GM19023 (cell line): Measurements from ENCODE around the gene PIP4K2B.
A peak's percentile ranks its signal among the peaks of the same experiment; 100 is the strongest.
"Not testable (repeated sequence)": the region's sequence is repeated elsewhere in the genome, so short reads cannot be mapped to it uniquely, and the experiment has no call there.

Experiments
- ATAC-seq: cut with Tn5 transposase; IDR thresholded peaks from one replicate; pipeline ENCODE4 v1.9.1; 2021; ENCODE audit warnings: mild to moderate bottlenecking, moderate library complexity; ENCODE audit not compliant: unreplicated experiment

The PIP4K2B gene

DNA sequence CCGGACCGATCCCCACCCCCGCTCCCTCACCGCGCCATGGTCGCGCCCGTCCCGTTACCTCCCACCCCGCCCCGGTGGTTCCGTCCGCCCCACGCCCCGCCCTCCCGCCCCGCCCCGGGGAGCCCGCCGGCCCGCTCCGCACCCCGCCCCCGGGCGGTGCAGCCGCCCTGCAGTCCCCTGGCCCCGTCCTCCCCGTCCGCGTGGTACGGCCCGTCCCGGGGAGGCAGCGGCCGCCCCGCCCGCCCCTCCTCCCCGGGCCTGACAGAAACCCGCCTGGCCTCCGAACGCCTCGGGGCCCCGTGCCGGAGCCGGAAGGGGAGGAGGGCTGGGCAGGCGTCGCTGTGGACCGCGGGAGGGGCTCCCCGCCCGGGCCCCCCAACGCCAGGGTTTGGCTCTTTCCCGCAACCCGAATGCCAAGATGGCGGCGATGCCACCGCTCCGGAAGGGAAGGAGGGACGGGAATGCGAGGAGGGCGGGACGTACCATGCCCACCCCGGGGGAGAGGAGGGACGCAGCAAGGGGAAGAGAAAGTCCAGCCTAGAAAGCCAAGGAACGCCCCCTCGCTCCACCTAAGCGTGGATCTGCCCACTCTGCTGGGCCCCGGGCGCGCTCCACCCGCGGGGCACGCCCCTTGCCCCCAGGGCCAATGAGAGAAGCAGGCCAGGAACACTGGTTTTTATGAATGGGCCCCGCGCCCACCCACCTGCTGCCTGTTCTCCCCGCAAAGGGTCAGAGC is at the start of gene PIP4K2B:
PIP4K2B (minus strand) TSS at position 56 of the 736 bp plus-strand sequence. CDS start 132 bp downstream, outside the sequence.
- ATAC-seq = peak; percentile 84

DNA sequence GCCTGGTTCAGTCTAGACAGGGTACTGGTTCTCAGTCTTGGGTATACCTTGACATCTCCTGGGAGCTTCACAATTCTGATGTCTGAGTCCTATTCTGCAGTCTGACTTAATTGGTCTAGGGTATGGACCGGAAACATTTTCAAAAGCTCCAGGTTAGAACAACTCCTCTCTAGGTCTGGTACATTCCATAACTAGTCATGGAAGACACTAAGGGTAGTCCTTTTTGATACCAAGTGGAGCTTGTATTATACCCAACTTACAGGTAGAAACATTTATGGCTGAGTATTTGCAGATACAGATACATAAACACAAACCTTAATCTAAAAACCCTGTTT is 49.2 kb upstream of the PIP4K2B start:
- no peak for ATAC-seq

DNA sequence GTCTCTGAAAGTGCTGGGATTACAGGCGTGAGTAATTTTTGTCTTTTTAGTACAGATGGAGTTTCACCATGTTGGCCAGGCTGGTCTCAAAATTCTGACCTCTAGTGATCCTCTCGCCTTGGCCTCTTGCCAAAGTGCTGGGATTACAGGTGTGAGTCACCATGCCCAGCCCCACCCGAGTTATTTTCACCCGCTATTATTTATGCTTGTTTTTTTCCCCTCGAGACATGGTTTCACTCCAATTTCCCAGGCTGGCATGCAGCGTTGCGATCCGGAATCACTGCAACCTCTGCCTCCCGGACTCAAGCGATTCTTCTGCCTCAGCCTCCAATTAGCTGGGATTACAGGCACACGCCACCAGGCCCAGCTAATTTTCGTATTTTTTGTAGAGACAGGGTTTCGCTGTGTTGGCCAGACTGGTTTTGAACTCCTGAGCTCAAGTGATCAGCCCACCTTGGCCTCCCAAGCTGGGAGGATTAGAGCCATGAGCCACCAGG is 45.0 kb upstream of the PIP4K2B start:
- ATAC-seq = no peak

DNA sequence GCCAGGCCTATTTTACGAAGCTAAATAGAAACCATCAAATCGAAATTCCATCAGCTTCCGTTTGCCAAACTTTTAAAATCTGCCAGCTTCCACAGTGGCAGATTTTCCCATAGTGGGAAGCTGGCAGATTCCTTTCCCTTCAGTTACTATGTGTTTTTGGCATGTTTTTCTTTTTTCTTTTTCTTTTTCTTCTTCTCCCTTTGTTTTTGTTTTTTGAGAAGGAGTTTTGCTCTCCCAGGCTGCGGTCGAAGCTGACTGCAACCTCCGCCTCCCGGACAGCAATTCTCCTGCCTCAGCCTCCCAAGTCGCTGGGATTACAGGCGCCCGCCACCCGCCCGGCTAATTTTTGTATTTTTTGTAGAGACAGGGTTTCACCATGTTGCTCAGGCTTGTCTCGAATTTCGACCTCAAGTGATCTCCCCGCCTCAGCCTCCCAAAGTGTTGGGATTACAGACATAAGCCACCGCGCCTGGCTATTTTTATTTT is 26.4 kb upstream of the PIP4K2B start:
- ATAC-seq = no peak

DNA sequence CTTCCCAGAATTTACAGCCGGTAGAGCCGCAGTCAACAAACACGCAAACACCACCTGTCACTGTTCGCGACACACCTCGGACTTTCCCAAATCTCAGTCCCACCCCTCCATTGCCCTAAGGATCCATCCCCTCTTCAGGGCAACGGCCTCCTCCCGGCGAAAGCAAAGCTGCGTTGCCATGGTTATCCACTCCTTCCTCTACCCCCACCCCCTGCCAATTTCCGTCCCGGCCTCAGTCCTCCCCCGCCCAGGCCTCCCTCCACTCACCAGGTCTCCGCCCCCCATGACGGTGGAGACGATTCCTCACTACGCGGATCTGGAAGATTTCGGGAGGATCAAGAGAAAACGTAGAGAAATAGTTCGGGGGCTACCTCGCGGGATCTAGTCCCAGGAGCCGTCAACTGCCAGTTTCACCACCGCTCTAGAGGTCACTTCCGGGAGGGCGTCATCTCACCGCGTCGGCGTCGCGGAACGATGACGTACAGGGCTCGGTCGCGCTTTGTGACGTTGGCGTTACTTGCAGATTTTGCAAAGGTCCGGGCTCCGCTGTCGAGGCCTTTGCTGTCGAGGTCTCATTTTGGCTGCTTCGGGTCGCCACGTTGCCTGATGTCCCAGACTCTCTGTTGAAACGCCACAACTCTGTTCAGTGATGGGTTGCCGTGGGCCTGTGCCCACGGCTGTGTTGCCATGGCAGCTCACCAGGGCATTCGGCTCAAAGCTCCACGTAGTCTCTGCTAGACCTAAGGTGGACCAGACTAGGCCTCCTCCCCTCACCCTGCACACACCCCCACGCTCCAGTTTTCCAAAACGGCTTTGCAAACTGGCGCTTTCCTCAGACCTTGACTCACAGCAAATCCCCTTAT is 25.8 kb upstream of the PIP4K2B start, which contains the start of gene CWC25:
CWC25 (minus strand) TSS at position 423 of the 863 bp plus-strand sequence; CDS start at position 285, 138 bp downstream.
- peak; percentile 77 for ATAC-seq

DNA sequence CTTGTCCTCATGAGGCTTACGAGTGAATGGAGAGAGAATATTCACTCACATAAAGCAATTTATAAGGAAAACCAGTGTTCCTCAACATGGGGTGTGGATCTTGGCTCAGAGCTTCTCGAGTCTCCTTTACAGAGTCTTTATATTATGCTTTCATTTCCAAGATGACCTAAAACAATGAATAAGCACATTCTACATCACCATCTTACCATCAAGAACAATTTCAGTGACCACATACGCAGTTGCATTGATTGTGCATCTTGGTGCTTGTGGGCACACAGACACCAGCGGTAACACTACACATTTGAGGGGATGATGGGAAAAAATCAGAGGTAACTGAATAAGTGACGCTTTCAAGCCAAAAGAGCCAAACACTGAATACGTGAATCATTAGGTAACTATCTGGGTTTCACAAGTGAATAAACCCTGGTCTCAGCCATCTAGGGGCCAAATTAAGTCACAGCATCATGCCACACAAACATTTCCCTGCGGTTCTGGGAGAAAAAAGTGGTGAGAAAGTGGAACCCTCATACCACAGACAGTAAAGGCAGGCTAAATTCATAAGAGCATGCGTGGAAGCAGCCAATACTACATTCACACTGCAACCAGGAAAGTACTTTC is 16.3 kb upstream of the PIP4K2B start:
- ATAC-seq = no peak

DNA sequence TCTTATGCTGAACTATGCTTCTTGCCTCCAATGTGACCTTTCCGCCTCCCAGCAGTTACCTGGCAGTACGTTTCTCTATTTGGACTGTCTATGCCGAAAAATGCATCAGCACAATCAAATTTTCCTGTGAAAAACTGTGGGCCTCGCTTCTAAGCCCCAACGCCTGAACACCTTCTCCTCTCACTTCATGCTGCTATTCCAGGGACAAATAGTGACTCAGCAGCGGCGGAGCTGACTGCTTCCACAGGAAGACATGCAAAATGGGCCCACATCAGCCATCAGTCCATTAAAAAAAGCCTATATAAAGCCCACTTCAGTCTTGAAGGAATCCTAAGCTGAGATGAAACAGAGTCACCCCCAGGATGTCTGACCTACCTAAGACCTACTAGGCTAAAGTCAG is 10.5 kb upstream of the PIP4K2B start:
- no peak for ATAC-seq

DNA sequence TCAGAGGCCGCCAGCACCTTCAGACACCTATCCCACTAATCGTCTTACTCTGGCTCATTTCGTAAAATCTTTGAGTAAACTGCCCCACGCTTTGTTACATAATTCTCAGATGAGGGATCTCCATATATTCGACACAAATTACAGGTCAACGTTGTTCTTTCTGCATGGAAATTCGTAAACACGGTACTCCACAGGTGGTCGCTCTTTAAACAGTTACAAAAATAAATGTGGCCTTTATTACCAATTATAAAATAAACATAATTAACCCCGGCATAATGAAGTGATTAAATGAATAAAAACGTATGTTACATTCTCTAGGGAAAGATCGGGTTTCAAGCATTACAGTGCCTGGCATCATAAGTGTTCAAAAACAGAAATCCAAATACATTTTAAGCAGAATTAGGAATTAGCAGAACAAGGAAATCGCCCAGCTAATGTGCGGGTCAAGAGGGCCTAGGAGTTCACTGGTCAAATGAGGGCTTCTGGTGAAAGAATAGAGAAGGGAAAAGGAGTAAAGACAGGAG is 943 bp upstream of the PIP4K2B start:
- ATAC-seq = no peak

DNA sequence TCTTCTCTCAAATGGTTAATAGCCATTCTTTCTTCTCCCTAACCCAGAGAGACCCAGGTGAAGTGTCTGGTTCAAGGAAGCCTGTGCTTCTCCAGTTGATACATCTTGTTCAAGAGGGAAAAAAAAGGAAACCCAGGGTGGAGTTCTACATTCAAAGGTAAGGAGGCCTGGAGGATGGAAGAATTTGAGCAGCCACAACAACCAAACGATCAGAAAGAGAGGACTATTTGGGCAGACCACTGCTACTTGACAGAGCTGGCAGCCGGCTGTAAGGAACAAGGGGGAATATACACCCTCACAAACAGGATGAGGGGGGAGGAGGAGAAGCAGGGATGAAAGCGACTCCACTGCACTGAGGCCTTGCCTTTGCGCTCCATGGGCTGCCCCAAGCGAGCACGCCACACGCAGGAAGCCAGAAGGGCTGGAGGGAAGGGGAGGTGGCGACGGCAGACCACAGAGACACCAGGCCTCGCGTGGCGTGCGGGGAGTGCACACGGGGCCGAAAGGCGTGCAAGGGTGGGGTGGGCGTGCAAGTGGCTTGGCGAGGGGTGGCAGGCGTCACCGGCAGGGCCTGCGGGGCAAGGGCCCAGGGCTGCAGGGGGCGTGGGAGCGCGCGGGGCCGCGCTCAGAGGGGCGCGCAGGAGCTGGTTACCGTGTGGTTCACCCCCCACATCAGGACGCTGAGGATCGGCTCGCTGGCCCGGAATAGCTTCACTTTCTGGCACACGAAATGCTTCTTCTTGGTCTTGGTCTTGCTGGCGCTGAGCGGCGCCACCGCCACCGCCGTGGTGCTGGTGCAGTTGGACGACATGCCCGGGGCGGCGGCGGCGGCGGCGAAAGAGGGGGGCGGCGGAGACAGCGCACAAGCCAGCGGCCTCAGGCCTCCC is 499 bp downstream of the PIP4K2B start:
- peak; percentile 25 for ATAC-seq

DNA sequence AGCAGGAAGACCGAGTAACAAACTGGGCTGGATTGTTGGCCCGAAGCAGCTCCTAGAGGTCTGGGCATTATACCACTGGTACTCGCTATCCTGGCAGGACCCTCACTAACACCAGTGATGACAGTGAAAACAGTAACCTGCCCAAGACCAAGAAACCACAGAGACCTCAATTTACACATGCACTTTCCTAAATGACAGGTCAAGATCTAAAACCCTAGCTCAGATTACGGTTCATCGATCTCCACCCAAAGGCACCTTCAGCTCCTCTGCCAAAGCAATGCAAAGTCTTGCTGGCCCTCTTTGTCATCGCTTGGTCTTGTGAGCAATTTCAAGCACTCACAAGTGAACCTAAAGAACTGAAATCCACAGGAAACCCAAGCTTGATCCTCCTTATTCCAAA is 1.5 kb downstream of the PIP4K2B start:
- no peak for ATAC-seq

DNA sequence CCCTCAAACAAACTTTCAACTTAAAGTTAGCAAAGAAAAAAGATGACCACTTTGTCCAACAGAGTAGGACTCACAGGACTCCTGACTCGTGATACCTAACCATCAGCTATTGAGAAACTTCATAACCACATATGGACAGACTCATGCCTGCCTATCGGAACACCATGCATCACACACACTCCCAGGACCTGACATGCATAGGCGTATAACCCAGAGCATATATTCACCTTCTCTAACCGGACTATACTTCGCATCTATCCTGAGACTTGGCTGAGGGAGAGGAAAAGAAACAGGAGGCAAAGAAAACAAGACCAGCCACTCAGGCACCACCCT is 2.2 kb downstream of the PIP4K2B start:
- no peak for ATAC-seq

DNA sequence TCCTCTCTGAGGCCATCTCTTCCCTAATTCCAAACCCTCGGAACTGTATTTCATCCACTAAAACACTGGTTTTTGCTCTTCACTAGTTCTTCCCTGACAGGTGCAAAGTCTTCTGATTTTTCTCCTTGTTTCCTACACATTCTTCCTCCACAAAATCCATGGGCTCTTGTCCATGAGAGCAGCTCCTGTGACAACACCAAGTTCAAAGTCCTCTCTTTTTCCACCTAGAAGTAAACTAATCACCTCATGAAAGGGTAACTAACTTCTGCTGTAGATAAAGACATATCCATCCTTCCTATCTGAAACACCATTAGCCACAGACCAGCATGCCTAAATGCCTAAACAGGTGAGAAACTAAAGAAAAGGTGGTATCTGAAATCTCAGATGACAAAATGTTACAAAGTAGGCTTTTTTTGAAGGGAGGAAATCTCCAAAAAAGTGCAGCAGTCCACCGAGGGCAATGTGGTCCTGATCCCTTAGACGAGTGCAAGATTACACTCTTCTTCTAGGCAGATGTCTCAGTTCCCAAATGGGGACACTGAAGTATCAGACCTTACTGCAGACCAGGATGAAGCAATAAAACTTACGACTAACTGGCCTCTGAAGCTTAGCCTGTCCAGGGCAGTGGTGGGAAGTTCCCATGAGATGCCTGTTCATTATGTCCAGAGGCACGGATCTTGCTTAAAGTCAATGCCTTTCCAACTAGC is 2.8 kb downstream of the PIP4K2B start:
- no peak for ATAC-seq

DNA sequence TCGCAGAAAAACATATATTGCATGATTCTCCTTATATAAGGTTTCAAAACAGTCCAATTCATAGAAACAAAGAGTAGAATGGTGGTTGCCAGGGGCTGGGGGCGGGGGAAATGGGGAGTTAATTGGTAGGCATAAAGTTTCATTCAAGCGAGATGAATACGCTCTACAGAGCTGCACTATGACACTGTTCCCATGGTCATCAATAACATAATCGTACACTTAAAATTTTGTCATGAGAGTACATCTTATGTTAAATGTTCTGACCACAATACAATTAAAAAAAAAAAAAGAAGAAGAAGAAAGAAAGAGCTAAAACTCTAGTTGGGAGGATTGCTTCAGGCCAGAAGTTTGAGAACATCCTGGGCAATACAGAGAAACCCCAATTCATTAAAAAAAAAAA is 5.1 kb downstream of the PIP4K2B start:
- no peak for ATAC-seq

DNA sequence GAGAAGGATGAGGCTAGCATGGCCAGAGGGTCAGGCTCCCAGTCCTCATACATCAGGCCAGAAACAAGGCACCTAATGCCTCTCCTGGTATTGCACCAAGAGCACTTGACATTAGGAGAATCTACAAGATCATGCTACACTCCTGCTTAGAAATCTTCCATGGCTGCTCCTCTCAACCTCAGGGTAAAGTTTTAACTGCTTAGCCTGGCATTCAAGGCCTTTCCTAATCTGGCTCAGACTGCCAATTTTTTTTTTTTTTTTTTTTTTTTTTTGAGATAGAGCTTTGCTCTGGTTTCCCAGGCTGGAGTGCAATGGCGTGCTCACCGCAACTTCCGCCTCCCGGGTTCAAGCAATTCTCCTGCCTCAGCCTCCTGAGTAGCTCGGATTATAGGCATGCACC is 8.2 kb downstream of the PIP4K2B start:
- ATAC-seq = no peak

DNA sequence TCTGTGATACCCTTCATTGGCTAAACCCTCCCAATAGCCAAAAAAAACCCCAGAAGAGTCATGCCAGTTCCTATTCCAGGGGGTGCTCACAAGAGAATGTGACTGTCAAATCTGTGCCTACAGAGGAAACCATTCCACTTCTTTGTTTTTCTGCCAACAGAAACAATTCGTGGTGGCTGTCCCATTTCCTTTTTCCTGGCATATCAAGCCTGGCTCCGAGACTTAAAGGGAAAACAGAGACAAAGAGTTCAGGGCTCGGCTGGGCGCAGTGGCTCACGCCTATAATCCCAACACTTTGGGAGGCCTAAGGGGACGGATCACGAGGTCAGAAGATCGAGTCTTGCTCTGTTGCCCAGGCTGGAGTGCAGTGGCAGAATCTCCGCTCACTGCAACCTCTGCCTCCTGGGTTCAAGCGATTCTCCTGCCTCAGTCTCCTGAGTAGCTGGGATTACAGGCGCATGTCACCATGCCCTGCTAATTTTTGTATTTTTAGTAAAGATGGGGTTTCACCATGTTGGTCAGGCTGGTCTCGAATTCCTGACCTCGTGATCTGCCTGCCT is 9.1 kb downstream of the PIP4K2B start:
- not testable (repeated sequence) for ATAC-seq

DNA sequence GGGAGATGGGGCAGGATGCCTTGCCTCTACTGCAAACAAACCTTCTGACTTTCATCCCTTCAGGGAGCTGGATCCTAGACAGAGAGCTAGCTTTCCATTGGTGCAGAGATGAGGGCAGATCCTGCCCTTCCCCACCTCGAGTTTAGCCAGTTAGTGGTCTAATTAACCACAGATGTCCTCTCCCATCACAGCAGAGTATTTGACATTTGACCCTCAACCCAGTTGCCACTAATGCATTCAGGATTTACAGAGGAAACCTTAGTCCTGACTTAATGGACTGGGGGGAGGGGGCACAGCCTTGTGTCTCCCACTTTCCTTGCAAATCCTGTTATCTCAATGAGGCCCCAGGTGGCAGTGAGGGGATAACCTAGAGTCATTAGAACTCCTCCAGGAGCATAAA is 10.2 kb downstream of the PIP4K2B start:
- no peak for ATAC-seq

DNA sequence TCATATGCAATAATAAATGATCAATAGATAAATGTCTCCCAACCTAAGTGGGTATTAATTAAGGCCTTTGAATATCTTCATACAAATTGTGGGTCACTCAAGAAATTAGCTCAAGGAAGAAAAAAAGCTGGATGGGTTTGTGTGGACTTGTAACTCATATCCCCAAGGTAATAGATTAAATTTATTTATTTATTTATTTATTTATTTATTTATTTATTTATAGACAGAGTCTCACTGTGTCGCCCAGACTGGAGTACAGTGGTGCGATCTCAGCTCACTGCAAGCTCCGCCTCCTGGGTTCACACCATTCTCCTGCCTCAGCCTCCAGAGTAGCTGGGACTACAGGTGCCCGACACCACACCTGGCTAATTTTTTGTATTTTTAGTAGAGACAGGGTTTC is 11.4 kb downstream of the PIP4K2B start:
- not testable (repeated sequence) for ATAC-seq

DNA sequence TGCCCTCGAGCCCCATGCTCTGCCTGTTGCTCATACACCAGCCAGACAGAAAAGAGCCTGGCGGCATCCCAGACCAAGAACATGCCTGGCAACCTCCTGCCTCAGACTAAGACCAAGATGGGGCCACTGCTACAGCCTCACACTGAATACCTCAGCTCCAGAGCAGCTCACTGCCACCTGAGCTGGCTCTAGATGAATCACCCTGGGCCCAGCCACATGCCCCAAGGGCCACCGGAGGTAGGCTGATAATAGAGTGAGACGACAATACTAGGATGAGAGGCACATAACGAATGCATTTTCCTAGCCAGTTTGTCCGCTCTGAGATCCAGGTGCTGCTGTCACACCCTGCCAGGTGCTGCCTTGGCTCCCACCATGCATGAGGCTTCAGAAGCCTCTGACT is 13.0 kb downstream of the PIP4K2B start:
- no peak for ATAC-seq

DNA sequence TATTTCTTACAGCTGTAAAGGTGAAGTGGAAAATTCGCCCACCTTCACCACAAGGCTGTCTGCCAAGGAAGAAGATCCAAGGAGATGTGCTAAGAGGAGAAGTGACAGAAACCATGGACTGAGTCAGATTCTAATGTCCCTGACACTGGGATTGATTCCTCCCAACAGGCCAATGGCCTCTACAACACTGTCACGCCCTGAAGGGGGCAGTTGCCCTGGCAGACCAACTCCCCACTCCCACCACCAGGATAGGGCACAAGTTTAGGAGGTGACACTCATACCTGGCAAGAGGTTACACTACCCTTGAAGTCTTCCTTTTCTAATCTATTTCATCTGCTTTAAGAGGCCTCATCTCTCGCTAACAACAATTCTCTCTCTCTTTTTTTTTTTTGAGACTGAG is 16.1 kb downstream of the PIP4K2B start:
- ATAC-seq = no peak
